ENCODE measurements around the gene SLC36A3. TPM values are rescaled to one million over a fixed set of nuclear protein-coding genes. Genes with fewer than 3 reads are reported as not detected.

Gene SLC36A3
- total and polyA plus RNA-seq, 4 donors: not detected

GRCh38 chr5:151295791-151296477 is 7.6 kb downstream of the SLC36A3 start:
- TF ChIP-seq CTCF (IDR thresholded peaks at IDR 0.05; ENCODE audit: control extremely low read depth, extremely low read depth): no peak
- no peaks in the 10 kb centered on the region for H3K27me3 ChIP-seq (ENCODE audit: control insufficient read depth in 3 of 3, insufficient read depth in 3 of 3, low read length in 2 of 3)
- WGBS, 2 donors: 44 to 45% methylated on average over 7 of the region's 7 CpGs
- peaks cover 0 to 2% (median 0%) of the 10 kb centered on the region in 4 donors for H3K9me3 ChIP-seq (ENCODE audit: control insufficient read depth in 4 of 4, insufficient read depth in 3 of 4, low read length in 3 of 4)
- peaks cover 0 to 2% (median 0%) of the 10 kb centered on the region in 5 donors for H3K4me1 ChIP-seq (ENCODE audit: control insufficient read depth in 5 of 5, insufficient read depth in 5 of 5, low read length in 5 of 5)
- DNase-seq (peak in 2 of 3 donors; percentile 26 to 59), ATAC-seq (ENCODE audit: insufficient read depth, low FRiP score) (no peak)
- H3K27ac ChIP-seq (ENCODE audit: low read depth in 1 of 2, low read length in 1 of 2): no peak overlapping the region
- no peak overlapping the region for H3K9ac ChIP-seq (ENCODE audit: insufficient read depth in 1 of 2, low read length in 2 of 2)
- H3K4me3 ChIP-seq: no peak overlapping the region
- H3K36me3 ChIP-seq (ENCODE audit: control insufficient read depth in 4 of 4, insufficient read depth in 4 of 4, low read length in 4 of 4): no peaks in the 10 kb centered on the region

GRCh38 chr5:151295138-151295537 is 8.4 kb downstream of the SLC36A3 start:
- H3K9ac ChIP-seq (ENCODE audit: insufficient read depth in 1 of 2, low read length in 2 of 2): no peak overlapping the region
- H3K9me3 ChIP-seq (ENCODE audit: control insufficient read depth in 4 of 4, insufficient read depth in 3 of 4, low read length in 3 of 4): peaks cover 0 to 2% (median 0%) of the 10 kb centered on the region in 4 donors
- ATAC-seq (ENCODE audit: insufficient read depth, low FRiP score): no peak
- WGBS, 2 donors: 45 to 51% methylated on average over 5 of the region's 5 CpGs
- H3K27ac ChIP-seq (ENCODE audit: low read depth in 1 of 2, low read length in 1 of 2): no peak overlapping the region
- peaks cover 0 to 2% (median 0%) of the 10 kb centered on the region in 5 donors for H3K4me1 ChIP-seq (ENCODE audit: control insufficient read depth in 5 of 5, insufficient read depth in 5 of 5, low read length in 5 of 5)
- DNase-seq: peak in 2 of 3 donors; percentile 12 to 35
- H3K27me3 ChIP-seq (ENCODE audit: control insufficient read depth in 3 of 3, insufficient read depth in 3 of 3, low read length in 2 of 3): no peaks in the 10 kb centered on the region
- H3K4me3 ChIP-seq: no peak overlapping the region
- H3K36me3 ChIP-seq (ENCODE audit: control insufficient read depth in 4 of 4, insufficient read depth in 4 of 4, low read length in 4 of 4): no peaks in the 10 kb centered on the region
- TF ChIP-seq CTCF (IDR thresholded peaks at IDR 0.05; ENCODE audit: control extremely low read depth, extremely low read depth): no peak

GRCh38 chr5:151293624-151294023 is 9.9 kb downstream of the SLC36A3 start:
- peaks cover 0 to 2% (median 0%) of the 10 kb centered on the region in 5 donors for H3K4me1 ChIP-seq (ENCODE audit: control insufficient read depth in 5 of 5, insufficient read depth in 5 of 5, low read length in 5 of 5)
- no peaks in the 10 kb centered on the region for H3K36me3 ChIP-seq (ENCODE audit: control insufficient read depth in 4 of 4, insufficient read depth in 4 of 4, low read length in 4 of 4)
- TF ChIP-seq CTCF (IDR thresholded peaks at IDR 0.05; ENCODE audit: control extremely low read depth, extremely low read depth): no peak
- 48 to 57% methylated on average over 4 of the region's 4 CpGs for WGBS, 2 donors
- no peaks in the 10 kb centered on the region for H3K9me3 ChIP-seq (ENCODE audit: control insufficient read depth in 4 of 4, insufficient read depth in 3 of 4, low read length in 3 of 4)
- H3K27ac ChIP-seq (ENCODE audit: low read depth in 1 of 2, low read length in 1 of 2): no peak overlapping the region
- ATAC-seq (ENCODE audit: insufficient read depth, low FRiP score) (no peak), DNase-seq (no peak)
- H3K4me3 ChIP-seq: no peak overlapping the region
- no peak overlapping the region for H3K9ac ChIP-seq (ENCODE audit: insufficient read depth in 1 of 2, low read length in 2 of 2)
- H3K27me3 ChIP-seq (ENCODE audit: control insufficient read depth in 3 of 3, insufficient read depth in 3 of 3, low read length in 2 of 3): no peaks in the 10 kb centered on the region
